Muscle of leg (tissue), 11 donors: ENCODE results near the gene ETS1. TPM values are rescaled to one million over a fixed set of nuclear protein-coding genes. Genes with fewer than 3 reads are reported as not detected.

ENCODE experiments used
- DNase-seq: peaks from one replicate; pipeline ENCODE4 v3.0.0; 2013
- H3K27ac ChIP-seq: one replicate; pipeline ENCODE4 v1.5.1; 2013; ENCODE audit warnings: mild to moderate bottlenecking, low read length, control low read depth
- H3K27me3 ChIP-seq: one replicate; pipeline ENCODE4 v1.6.1; 2013; ENCODE audit warnings: low read length; ENCODE audit not compliant: control insufficient read depth, insufficient read depth
- H3K36me3 ChIP-seq: one replicate; pipeline ENCODE4 v1.6.1; 2013; ENCODE audit warnings: low read length; ENCODE audit not compliant: control insufficient read depth, insufficient read depth
- H3K4me1 ChIP-seq: one replicate; pipeline ENCODE4 v1.6.1; 2013; ENCODE audit warnings: low read length; ENCODE audit not compliant: control insufficient read depth, insufficient read depth
- H3K4me3 ChIP-seq: one replicate; pipeline ENCODE4 v1.5.1; 2013; ENCODE audit warnings: low read length, control low read depth
- H3K9me3 ChIP-seq: replicated peaks from 2 replicates; pipeline ENCODE4 v1.6.1; 2013; ENCODE audit warnings: low read depth, low read length; ENCODE audit not compliant: control insufficient read depth
- whole genome bisulfite sequencing: methylation state at CpG from one replicate; pipeline ENCODE4 v1.1.5; 2013; ENCODE audit warnings: missing lambda C conversion rate; ENCODE audit not compliant: insufficient coverage; 5-methylcytosine and 5-hydroxymethylcytosine counted together
- polyA plus RNA-seq, 8 donors: library from polyadenylated mRNA; unstranded; fragments of 120-200 nt; gene quantifications; one replicate each; pipeline versions ENCODE4 v1.2.1 to v1.2.3, GENCODE V29; 2013; ENCODE audit warnings: inconsistent platforms in 1 of 8, low replicate concordance in 1 of 8; ENCODE audit not compliant: insufficient read length in 8 of 8, insufficient read depth in 1 of 8
- total RNA-seq: library from RNA; stranded (reverse); fragments of 120-200 nt; gene quantifications from one replicate; pipeline ENCODE4 v1.2.4, GENCODE V29; 2013

Gene ETS1
- total and polyA plus RNA-seq, 9 donors, result 35.3 to 79.1 (median 59.4) TPM

GRCh38 chr11:128478305-128478704 is 109.1 kb downstream of the ETS1 start:
- H3K4me1 ChIP-seq, result peaks cover 28% of the 10 kb centered on the region
- H3K36me3 ChIP-seq, result peaks cover 47% of the 10 kb centered on the region
- H3K9me3 ChIP-seq, result no peaks in the 10 kb centered on the region
- H3K4me3 ChIP-seq, result no peak overlapping the region
- H3K27me3 ChIP-seq, result no peaks in the 10 kb centered on the region
- no peak overlapping the region for H3K27ac ChIP-seq
- no peak for DNase-seq

- no CpG with 5 or more reads among the region's 1 CpG for WGBS
- Histone ChIP-seq H3K4me1 (peaks cover 29% of the 10 kb centered on the region), H3K27me3 (no peaks in the 10 kb centered on the region), H3K4me3 (no peak overlapping the region), H3K36me3 (peaks cover 48% of the 10 kb centered on the region), H3K27ac (no peak overlapping the region), H3K9me3 (no peaks in the 10 kb centered on the region)
- no peak for DNase-seq
Measured at GRCh38 chr11:128477811-128478210, 109.5 kb downstream of the ETS1 start.

DNA sequence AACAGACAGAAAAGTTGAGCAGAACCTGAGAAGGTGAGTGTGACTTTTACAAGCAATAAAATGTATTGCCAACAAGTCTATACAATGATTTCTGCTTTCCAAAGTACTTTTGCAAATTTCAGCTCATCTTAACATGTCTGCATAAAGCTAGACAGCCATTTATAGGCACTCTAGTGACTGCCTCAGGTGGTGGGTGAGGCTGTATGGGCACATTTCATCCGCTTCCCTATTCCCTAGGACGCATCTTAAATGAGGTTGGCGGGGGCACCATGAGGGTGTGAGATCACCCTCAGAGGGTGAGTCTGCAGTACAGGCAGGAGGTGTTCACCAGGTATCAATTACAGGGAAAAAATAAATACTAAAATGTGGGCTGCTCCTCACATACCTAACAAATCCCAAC is 110.1 kb downstream of the ETS1 start:
- H3K4me1 ChIP-seq, result peaks cover 28% of the 10 kb centered on the region
- 60% methylated on average over 2 of the region's 3 CpGs for whole genome bisulfite sequencing
- no peak for DNase-seq
- H3K9me3 ChIP-seq, result no peaks in the 10 kb centered on the region
- peaks cover 48% of the 10 kb centered on the region for H3K36me3 ChIP-seq
- H3K4me3 ChIP-seq, result no peak overlapping the region
- H3K27ac ChIP-seq, result no peak overlapping the region
- no peaks in the 10 kb centered on the region for H3K27me3 ChIP-seq

GRCh38 chr11:128476729-128477128 is 110.6 kb downstream of the ETS1 start:
- H3K4me3 ChIP-seq, result no peak overlapping the region
- H3K9me3 ChIP-seq, result no peaks in the 10 kb centered on the region
- no peak overlapping the region for H3K27ac ChIP-seq
- no peaks in the 10 kb centered on the region for H3K27me3 ChIP-seq
- DNase-seq, result no peak
- WGBS, result 85% methylated on average over 5 of the region's 7 CpGs
- H3K4me1 ChIP-seq, result peaks cover 28% of the 10 kb centered on the region
- peaks cover 51% of the 10 kb centered on the region for H3K36me3 ChIP-seq

GRCh38 chr11:128476049-128476448 is 111.3 kb downstream of the ETS1 start:
- WGBS, result no CpG with 5 or more reads among the region's 1 CpG
- Histone ChIP-seq H3K9me3 (no peaks in the 10 kb centered on the region), H3K27me3 (no peaks in the 10 kb centered on the region), H3K36me3 (peaks cover 51% of the 10 kb centered on the region), H3K4me3 (no peak overlapping the region), H3K27ac (no peak overlapping the region), H3K4me1 (peaks cover 31% of the 10 kb centered on the region)
- DNase-seq, result no peak

DNA sequence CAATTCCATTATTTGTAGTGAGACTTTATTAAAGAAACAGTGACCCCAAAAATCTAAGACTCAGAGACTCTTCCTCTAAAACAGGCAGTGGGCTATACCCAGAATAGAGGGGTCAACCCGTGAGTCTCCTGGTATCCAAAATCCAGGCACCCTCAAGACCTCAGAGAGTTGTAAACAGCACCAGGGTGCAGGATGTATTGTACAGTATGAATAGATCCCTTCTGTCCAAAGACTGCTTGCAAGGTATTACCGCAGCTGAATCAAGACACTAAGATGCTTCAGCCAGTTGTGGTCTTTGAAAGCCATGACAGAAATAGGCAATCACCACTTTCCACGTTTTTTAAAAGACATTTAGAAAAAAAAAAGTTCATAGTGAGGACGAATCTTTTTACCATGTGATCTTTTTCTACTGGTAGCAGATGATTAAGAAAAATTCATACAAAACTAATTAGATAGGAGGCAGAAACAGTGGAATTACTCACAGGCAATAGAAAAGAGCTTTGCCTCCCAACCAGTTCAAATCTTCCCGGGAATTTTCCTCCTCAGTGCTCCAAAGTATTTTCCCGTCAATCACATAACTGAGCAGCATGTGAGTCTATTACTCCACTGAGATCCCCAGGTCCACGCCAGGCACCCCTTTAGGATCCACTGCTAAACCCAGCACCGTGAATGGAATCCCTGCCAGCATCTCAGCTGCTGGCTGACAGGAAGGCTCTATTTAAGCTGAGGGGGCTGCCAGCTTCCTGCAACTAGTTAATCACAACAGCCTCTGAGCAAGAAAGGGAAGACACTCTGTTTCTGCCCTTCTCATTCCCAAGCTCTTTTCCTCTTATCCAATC is 113.1 kb downstream of the ETS1 start:
- H3K27me3 ChIP-seq, result no peaks in the 10 kb centered on the region
- H3K4me3 ChIP-seq, result no peak overlapping the region
- 26% methylated on average over 3 of the region's 8 CpGs for WGBS
- peak overlapping the region; percentile 53 for H3K27ac ChIP-seq
- H3K4me1 ChIP-seq, result peaks cover 23% of the 10 kb centered on the region
- DNase-seq, result no peak
- no peaks in the 10 kb centered on the region for H3K9me3 ChIP-seq
- peaks cover 39% of the 10 kb centered on the region for H3K36me3 ChIP-seq

- 50% methylated on average over 1 of the region's 4 CpGs for WGBS
- H3K36me3 ChIP-seq, result peaks cover 43% of the 10 kb centered on the region
- no peaks in the 10 kb centered on the region for H3K27me3 ChIP-seq
- H3K9me3 ChIP-seq, result no peaks in the 10 kb centered on the region
- DNase-seq, result peak; percentile 83
- no peak overlapping the region for H3K4me3 ChIP-seq
- peaks cover 23% of the 10 kb centered on the region for H3K4me1 ChIP-seq
- peak overlapping the region; percentile 22 for H3K27ac ChIP-seq
Measured at GRCh38 chr11:128473636-128474035, 113.7 kb downstream of the ETS1 start.

GRCh38 chr11:128472128-128473089 is 114.9 kb downstream of the ETS1 start:
- DNase-seq, result no peak
- Histone ChIP-seq H3K4me1 (peaks cover 32% of the 10 kb centered on the region), H3K4me3 (no peak overlapping the region), H3K27me3 (no peaks in the 10 kb centered on the region), H3K9me3 (no peaks in the 10 kb centered on the region), H3K27ac (no peak overlapping the region), H3K36me3 (peaks cover 45% of the 10 kb centered on the region)
- 76% methylated on average over 8 of the region's 11 CpGs for WGBS

- WGBS, result 33% methylated on average over 2 of the region's 3 CpGs
- H3K4me3 ChIP-seq, result no peak overlapping the region
- no peaks in the 10 kb centered on the region for H3K27me3 ChIP-seq
- H3K27ac ChIP-seq, result no peak overlapping the region
- H3K36me3 ChIP-seq, result peaks cover 42% of the 10 kb centered on the region
- no peaks in the 10 kb centered on the region for H3K9me3 ChIP-seq
- DNase-seq, result no peak
- H3K4me1 ChIP-seq, result peaks cover 36% of the 10 kb centered on the region
Measured at GRCh38 chr11:128471138-128471661, 116.2 kb downstream of the ETS1 start.

DNA sequence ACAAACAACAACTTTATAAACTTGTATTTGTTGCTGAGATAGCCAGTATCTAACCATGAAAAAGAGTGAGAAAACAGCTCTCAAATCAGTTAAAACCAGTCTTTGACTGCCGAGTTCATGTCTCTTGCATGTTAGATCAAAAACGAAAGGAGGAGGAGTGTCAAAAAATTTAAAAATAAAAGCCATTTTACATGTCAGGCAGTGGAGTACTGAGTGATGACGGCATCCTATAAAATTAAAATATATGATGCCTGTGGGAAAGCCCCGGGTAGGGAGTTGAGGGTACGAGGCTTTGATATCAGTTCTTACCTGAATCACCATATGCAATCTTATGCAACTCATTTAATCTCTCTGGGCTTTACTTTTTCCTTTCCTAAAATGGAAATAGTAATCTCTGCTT is 117.3 kb downstream of the ETS1 start:
- peaks cover 39% of the 10 kb centered on the region for H3K36me3 ChIP-seq
- H3K27ac ChIP-seq, result no peak overlapping the region
- peaks cover 40% of the 10 kb centered on the region for H3K4me1 ChIP-seq

More for the DNA sequence above, 117.3 kb downstream of the ETS1 start:
- WGBS, result no CpG with 5 or more reads among the region's 5 CpGs
- Histone ChIP-seq H3K27me3 (no peaks in the 10 kb centered on the region), H3K9me3 (no peaks in the 10 kb centered on the region), H3K4me3 (no peak overlapping the region)
- no peak for DNase-seq
